Kidney epithelial cell (primary cell): ENCODE results near the gene MTHFS. TPM values are rescaled to one million over a fixed set of nuclear protein-coding genes. Genes with fewer than 3 reads are reported as not detected.

Experiments
- DNase-seq: peaks from one replicate; pipeline ENCODE4 v3.0.0-alpha.2; 2010; ENCODE audit warnings: low read depth
- H3K27me3 ChIP-seq: 2 replicates; pipeline ENCODE4 v1.6.0; 2011; ENCODE audit warnings: low read length; ENCODE audit not compliant: control insufficient read depth, insufficient read depth
- H3K36me3 ChIP-seq: 2 replicates; pipeline ENCODE4 v1.5.1; 2011; ENCODE audit warnings: low read length; ENCODE audit not compliant: control insufficient read depth, insufficient read depth
- H3K4me3 ChIP-seq: 2 replicates; pipeline ENCODE4 v1.5.1; 2011; ENCODE audit warnings: low read depth, mild to moderate bottlenecking, control low read depth, low read length
- CTCF ChIP-seq: IDR thresholded peaks from 2 replicates; pipeline ENCODE4 v1.5.1; 2011; ENCODE audit warnings: mild to moderate bottlenecking, moderate library complexity, low read length, control low read depth, inconsistent platforms; ENCODE audit not compliant: insufficient read depth, poor library complexity, severe bottlenecking
- total RNA-seq: library from RNA; depleted of rRNA; stranded (reverse); fragments of >200 nt; gene quantifications from 2 replicates; pipeline ENCODE4 v1.2.3, GENCODE V29; 2015

Gene MTHFS
- total RNA-seq, 1 donor from 2014 or later: 36.5 TPM

- Histone ChIP-seq H3K4me3 (no peak overlapping the region), H3K27me3 (no peaks in the 10 kb centered on the region), H3K36me3 (no peaks in the 10 kb centered on the region)
- no peak for TF ChIP-seq CTCF
- no peak for DNase-seq
Measured at GRCh38 chr15:79824136-79824701, 72.6 kb downstream of the MTHFS start.

DNA sequence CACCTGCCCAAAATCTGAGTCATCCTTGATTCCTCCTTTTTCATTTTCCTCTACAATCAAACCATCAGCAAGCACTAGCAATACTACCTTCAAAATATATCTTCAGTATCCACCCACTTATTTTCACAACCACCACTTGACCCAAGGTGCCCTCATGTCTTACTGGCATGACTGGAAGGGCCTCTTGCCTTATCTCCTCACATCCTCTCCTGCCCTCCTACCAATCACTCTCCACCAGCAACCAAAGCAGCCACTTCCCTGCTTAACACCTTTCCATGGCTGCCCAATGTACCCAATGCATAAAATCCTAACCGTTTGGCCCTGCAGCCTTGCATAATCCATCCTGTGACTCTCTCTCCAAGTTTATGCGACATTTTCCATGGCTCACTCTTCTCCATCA is 76.0 kb downstream of the MTHFS start:
- TF ChIP-seq CTCF: no peak
- no peak for DNase-seq
- H3K27me3 ChIP-seq: no peaks in the 10 kb centered on the region
- no peak overlapping the region for H3K4me3 ChIP-seq
- H3K36me3 ChIP-seq: no peaks in the 10 kb centered on the region

DNA sequence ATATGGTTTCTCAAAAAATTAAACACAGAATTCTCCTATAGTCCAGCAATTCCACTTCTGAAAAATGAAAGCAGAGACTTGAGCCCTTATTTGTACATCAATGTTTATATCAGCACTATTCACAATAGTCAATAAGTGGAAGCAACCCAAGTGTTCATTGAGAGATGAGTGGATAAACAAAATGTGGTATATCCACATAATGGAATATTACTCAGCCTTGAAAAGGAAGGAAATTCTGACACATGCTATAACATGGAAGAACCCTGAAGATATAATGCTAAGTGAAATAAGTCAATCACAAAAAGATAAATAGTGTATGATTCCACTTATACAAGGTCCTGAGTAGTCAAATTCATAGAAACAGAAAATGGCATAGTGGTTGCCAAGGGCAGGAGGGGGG is 76.6 kb downstream of the MTHFS start:
- Histone ChIP-seq H3K4me3 (no peak overlapping the region), H3K36me3 (no peaks in the 10 kb centered on the region), H3K27me3 (no peaks in the 10 kb centered on the region)
- no peak for TF ChIP-seq CTCF
- no peak for DNase-seq

- TF ChIP-seq CTCF: no peak
- H3K27me3 ChIP-seq: no peaks in the 10 kb centered on the region
- H3K4me3 ChIP-seq: no peak overlapping the region
- H3K36me3 ChIP-seq: no peaks in the 10 kb centered on the region
- no peak for DNase-seq
Measured at GRCh38 chr15:79816571-79816970, 80.2 kb downstream of the MTHFS start.

- DNase-seq: no peak
- H3K36me3 ChIP-seq: no peaks in the 10 kb centered on the region
- H3K27me3 ChIP-seq: no peaks in the 10 kb centered on the region
- H3K4me3 ChIP-seq: no peak overlapping the region
- no peak for TF ChIP-seq CTCF
Measured at GRCh38 chr15:79815468-79815867, 81.3 kb downstream of the MTHFS start.

DNA sequence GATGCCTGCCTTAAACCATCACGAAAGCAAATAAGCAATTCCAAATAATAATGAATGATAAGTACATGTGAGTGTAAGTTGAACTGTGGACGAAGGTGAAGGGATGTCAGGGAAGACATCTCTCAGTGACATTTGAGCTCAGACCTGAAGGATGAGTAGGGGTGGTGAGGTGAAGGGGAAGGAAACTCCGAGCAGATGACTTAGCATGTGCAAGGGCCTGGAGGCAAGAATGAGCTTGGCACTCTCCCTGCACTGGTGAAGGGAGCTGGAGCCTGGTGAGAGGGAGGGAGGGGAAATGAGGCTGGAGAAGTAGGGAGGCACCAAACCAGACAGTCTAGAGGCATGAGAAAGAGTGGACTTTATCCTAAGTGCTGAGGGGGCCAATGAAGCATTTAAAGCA is 84.3 kb downstream of the MTHFS start:
- TF ChIP-seq CTCF: no peak
- Histone ChIP-seq H3K36me3 (no peaks in the 10 kb centered on the region), H3K27me3 (no peaks in the 10 kb centered on the region), H3K4me3 (no peak overlapping the region)
- DNase-seq: no peak
